GM18526 (cell line): ENCODE results near the gene ZNF831.

ENCODE experiments used
- POLR2A ChIP-seq: IDR thresholded peaks from 3 replicates; pipeline ENCODE4 v1.6.1; 2011; ENCODE audit not compliant: insufficient read length; ENCODE audit errors: extremely low read depth

Gene ZNF831

DNA sequence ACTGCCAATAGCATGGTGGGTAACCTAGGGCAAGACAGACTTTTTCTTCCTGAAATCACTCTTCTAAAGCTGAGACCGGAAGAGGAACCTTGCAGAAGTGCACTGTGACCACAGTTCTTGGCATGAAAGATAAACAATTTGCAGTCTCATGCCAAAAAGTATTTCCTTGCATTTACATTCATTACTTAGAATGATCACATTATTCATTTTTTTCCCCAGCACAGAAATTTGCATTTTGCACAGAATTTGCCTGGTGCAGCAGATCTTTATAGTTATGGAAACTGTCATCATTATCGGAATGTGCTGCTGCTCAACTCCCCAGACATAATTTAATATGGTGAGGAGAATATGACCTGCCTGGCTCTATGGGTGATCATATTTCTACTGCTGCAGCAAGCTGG is 94.6 kb downstream of the ZNF831 start:
- TF ChIP-seq POLR2A = no peak

GRCh38 chr20:59259946-59260345 is 96.3 kb downstream of the ZNF831 start:
- no peak for TF ChIP-seq POLR2A

GRCh38 chr20:59265298-59265697 is 101.7 kb downstream of the ZNF831 start:
- no peak for TF ChIP-seq POLR2A

DNA sequence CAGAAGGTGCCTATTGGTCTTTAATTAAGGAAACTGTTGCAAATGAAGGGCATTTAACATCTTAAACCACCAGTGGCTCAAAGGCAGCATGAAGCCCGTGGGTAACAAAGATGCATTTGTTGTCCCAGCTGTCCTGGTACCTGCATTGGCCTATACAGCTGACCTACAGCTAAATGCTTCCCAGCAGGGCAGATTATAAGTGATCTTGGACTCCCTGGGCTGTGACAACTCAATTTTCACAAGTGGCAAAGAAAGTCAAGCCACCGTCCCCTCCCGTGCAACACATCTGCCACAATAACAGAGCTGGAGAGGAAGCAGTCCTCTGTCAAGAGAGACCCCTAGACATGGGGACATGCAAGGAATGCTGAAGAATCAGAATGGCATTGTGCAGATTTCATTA is 105.2 kb downstream of the ZNF831 start:
- TF ChIP-seq POLR2A = no peak

DNA sequence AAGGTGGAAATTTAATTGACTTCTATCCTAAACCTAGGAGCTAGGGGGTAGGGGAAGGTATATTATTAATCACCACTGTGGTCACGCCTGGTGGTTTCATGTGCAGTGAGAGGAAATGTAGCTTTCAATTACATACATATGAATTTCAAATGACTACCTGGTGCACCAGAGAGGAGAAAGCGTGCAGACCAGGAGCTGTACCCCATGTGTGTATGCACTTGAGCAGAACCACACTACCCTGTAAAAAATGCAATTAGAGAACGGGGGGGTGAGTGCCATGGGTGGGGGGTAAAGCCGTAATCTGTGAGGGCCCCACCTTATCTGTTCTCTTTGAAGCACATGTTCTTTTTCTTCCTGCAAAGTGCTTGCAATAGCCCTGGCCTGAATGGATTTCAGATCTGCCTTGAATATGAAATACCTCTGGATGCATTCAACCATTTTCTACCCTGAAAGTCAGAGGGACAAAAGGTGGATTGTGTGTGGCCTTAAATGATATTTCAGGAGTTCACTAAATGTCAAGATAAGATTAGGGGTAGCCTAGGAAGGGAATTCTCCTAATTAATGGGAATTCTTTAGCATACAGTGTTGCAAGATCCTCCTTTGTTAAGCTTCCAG is 105.9 kb downstream of the ZNF831 start:
- no peak for TF ChIP-seq POLR2A

DNA sequence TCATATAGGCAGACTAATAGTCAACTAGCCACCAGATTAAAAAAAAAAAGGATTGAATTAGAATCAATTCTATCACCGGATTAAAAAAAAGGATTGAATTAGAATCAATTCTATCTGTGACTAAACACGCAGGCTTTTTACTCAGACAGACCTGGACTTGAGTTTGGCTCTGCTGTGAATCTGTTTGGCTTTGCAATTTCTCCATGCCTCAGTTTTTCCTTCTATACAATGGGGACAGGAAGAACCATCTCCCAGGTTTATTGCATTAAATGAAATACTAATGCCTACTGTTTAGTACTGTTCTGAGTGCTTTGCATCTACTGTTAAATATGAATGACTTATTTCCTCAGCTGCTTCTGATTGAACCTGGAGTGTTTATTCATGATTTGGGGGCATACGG is 106.8 kb downstream of the ZNF831 start:
- no peak for TF ChIP-seq POLR2A

GRCh38 chr20:59273739-59274357 is 110.2 kb downstream of the ZNF831 start:
- no peak for TF ChIP-seq POLR2A

- TF ChIP-seq POLR2A = no peak
These were observed 113.3 kb downstream of the ZNF831 start for GRCh38 chr20:59276938-59277337.

GRCh38 chr20:59284470-59284869 is 120.8 kb downstream of the ZNF831 start:
- TF ChIP-seq POLR2A = no peak

GRCh38 chr20:59289994-59290393 is 126.4 kb downstream of the ZNF831 start:
- TF ChIP-seq POLR2A = no peak

DNA sequence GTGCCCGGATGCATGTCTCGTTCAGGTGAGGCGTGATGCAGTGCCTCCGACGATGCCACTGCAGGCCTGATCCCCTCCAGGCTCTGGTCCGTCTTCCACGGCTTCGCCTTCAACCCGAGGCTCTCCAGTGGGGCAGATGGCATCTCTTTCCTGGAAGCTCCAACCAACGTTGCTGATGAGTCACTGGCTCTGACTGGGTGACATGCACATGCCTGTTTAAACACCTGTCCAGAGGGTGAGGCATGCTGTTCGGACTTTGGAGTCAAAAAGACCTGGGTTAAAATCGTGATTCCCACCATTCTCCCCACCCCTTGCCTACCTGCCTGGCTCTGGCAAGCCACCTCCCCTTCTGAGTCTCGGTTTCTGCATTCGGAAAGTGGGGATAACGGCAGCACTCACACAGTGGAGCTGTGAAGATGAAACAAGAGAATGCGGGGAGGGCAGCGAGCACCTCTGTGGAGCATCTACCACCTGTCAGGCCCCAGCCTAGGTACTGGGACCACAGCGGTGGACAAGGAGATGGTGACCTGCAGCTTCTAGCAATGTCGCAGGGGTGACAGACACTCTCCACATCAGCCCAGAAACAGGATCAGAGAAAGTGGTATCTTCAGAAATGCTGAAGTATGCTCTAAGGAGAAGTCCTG is 128.2 kb downstream of the ZNF831 start:
- TF ChIP-seq POLR2A = no peak

- TF ChIP-seq POLR2A = no peak
These were observed 131.9 kb downstream of the ZNF831 start for GRCh38 chr20:59295531-59295930.

DNA sequence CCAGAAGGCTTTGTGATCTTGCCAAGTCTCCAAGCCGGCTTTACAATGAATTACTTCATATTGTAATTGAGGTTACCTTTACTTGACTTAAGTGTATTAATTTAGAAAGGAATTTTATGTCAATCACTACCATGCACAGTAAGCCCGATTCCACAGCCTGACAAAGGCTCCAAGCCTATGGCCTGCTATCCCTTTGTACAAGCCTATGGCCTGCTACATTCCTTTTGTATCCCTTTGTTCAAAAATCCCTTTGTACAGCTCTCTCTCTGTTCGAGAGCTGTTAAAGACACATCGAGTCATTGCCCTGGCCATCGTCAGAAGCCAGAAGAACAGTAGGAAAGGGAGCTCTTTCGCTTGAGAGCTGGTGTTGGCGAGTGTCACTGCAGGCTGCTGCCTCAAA is 134.1 kb downstream of the ZNF831 start:
- TF ChIP-seq POLR2A = no peak

DNA sequence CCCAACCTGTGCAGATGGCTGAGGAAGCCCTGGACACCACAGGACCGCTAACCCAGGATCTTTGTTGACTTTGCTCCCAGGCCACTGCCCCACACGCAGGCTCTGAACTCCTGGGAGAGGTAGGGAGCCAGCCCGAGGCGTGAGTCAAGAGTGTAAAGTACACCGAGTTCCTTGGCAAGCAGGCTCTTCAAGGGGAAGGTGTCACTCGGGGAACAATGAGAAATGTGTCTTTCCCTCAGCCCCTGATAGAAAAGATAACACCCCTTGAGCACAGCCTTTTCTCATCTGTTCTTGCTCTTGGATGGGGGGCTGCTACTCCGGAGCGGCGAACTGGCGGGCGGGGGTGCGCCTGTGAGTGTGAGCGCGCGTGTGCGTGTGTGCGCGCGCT is 136.3 kb downstream of the ZNF831 start:
- TF ChIP-seq POLR2A = no peak

DNA sequence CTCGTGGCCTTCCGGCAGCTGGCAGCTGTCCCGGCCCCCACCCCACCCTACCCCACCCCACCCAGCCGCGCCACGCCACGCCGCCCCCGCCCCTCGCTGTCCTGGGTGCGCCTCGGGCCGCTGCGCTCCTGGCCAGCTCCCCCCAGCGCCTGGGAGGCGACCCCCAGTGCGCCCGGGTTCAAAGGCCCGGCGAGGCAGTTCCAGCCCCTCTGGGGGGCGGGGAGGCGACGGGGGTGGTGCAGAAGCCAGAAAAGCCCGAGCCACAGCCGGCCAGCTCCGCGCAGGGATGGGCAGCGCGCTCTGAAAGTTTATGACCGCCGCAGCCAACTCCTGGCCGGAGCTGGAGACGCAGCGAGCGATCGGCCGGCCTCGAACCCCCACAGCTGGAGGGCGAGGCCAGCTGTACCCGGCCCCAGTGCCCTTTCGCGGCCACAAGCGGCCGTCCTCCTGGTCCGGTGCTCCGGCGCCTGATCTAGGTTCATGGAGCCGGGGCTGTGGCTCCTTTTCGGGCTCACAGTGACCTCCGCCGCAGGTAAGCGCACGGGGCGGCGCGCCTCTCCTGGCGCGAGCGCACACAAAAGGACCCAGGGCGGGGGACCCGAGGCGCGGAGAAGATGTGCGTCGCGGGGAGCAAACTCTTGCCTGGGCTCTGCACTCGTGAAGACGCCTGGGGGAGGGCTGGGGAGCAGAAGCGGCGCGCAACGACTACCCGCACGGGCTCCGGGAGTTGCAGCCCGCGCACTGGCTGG is 136.9 kb downstream of the ZNF831 start, which contains the start of gene EDN3:
Gene EDN3 (plus strand): TSS at position 279 of the 749 bp plus-strand sequence. CDS start 202 bp downstream, at position 481.
- no peak for TF ChIP-seq POLR2A
